Cardiac muscle cell (in vitro differentiated cells and primary cell): ENCODE measurements around the gene LRRC4C. TPM values are rescaled to one million over a fixed set of nuclear protein-coding genes. Genes with fewer than 3 reads are reported as not detected.

Source experiments
- DNase-seq, 2 donors: peaks; one replicate each; pipeline versions ENCODE4 v3.0.0 to v3.0.0-alpha.2; 2010 to 2017; ENCODE audit warnings: low read depth in 1 of 2, low spot score in 1 of 2
- H3K27ac ChIP-seq: fragments of 200-600 bp; sonication (generic); 2 replicates; pipeline ENCODE4 v1.5.1; 2016
- H3K27me3 ChIP-seq: fragments of 200-600 bp; sonication (generic); 2 replicates; pipeline ENCODE4 v1.6.0; 2016; ENCODE audit warnings: control low read depth
- H3K36me3 ChIP-seq: fragments of 200-600 bp; sonication (generic); 2 replicates; pipeline ENCODE4 v1.5.1; 2016; ENCODE audit warnings: control low read depth
- H3K4me1 ChIP-seq: fragments of 200-600 bp; sonication (generic); 2 replicates; pipeline ENCODE4 v1.8.1; 2017; ENCODE audit warnings: low read depth, mild to moderate bottlenecking, mixed run types
- H3K4me3 ChIP-seq: fragments of 200-600 bp; sonication (generic); 2 replicates; pipeline ENCODE4 v1.5.1; 2016; ENCODE audit warnings: mild to moderate bottlenecking
- H3K9me3 ChIP-seq: fragments of 200-600 bp; sonication (generic); 2 replicates; pipeline ENCODE4 v1.5.1; 2017; ENCODE audit warnings: low read depth, mild to moderate bottlenecking, control low read depth
- polyA plus RNA-seq: library from polyadenylated mRNA; unstranded; fragments of >200 nt; fragmentation: Nextera tagmentation; extraction: Ambion mirVana; gene quantifications from 2 replicates; pipeline ENCODE4 v1.2.1, GENCODE V29; 2016
- total RNA-seq: library from RNA; depleted of rRNA; stranded (reverse); fragments of >200 nt; gene quantifications from 2 replicates; pipeline ENCODE4 v1.2.3, GENCODE V29; 2016
- TF ChIP-seq, protein P1 (sequence below): IDR thresholded peaks from 2 replicates; pipeline ENCODE4 v1.5.1; 2012; ENCODE audit warnings: low read depth, mild to moderate bottlenecking, low read length

LRRC4C gene
- total and polyA plus RNA-seq, 2 experiments from 2014 or later, result 0.66 to 0.77 TPM

DNA sequence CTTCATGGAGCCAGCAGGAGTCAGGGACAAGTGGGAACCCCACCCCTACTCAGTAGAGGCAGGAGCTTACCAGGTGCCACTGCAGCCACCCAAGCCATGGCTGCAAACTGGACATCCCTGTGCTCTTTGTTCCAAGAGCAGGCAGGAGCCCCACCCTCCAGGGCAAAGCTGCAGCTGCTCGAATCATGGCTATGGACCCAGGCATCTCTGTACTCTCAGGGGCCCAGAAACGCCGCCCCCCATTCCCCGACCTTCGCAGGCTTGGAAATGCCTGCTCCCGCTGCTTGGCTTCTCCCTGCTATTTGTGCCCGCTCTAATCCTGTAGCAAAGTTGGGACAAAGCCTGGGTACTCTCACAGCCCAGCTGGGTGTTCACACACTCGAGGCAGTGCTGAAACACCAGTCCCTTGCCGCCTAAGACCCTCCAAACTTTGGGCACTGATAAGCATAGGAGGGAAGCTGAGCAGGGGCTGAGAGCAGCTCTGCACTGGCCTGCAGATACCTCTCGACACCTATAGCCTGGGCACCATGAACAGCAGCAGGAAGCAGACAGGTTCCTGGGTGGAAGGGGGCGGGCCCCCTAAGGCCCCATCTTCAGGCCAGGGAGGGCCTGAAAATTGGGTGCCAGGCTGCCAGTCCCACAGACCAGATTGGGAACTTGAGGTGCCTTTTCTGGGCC, 402.4 kb downstream of the LRRC4C start:
- Histone ChIP-seq H3K27me3 (no peaks in the 10 kb centered on the region), H3K4me1 (no peaks in the 10 kb centered on the region), H3K27ac (no peak overlapping the region), H3K4me3 (no peak overlapping the region), H3K9me3 (no peaks in the 10 kb centered on the region), H3K36me3 (no peaks in the 10 kb centered on the region)
- TF ChIP-seq, protein P1, sequence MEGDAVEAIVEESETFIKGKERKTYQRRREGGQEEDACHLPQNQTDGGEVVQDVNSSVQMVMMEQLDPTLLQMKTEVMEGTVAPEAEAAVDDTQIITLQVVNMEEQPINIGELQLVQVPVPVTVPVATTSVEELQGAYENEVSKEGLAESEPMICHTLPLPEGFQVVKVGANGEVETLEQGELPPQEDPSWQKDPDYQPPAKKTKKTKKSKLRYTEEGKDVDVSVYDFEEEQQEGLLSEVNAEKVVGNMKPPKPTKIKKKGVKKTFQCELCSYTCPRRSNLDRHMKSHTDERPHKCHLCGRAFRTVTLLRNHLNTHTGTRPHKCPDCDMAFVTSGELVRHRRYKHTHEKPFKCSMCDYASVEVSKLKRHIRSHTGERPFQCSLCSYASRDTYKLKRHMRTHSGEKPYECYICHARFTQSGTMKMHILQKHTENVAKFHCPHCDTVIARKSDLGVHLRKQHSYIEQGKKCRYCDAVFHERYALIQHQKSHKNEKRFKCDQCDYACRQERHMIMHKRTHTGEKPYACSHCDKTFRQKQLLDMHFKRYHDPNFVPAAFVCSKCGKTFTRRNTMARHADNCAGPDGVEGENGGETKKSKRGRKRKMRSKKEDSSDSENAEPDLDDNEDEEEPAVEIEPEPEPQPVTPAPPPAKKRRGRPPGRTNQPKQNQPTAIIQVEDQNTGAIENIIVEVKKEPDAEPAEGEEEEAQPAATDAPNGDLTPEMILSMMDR, result no peak
- no peak for DNase-seq

DNA sequence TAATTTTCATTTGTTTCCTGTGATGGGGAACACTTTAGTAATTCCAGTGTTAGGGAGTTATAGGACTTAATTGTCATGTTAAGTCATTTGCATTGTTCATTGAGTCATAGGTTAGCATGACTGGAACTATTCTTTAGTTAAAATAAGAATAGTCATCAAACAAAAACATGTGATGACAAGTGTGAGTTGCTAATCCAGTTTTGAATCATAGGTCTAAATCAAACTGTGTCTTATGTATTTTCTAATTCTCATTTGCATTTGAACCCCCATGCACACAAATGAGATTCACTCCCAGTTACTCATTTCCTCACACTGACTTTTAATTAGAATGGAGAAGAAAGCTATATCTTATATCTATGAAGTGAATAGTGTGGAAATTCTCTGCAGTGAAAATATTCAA, 405.6 kb downstream of the LRRC4C start:
- DNase-seq, result no peak
- H3K4me3 ChIP-seq, result no peak overlapping the region
- TF ChIP-seq, protein P1, result no peak
- no peaks in the 10 kb centered on the region for H3K9me3 ChIP-seq
- no peaks in the 10 kb centered on the region for H3K4me1 ChIP-seq
- no peaks in the 10 kb centered on the region for H3K36me3 ChIP-seq
- no peak overlapping the region for H3K27ac ChIP-seq
- H3K27me3 ChIP-seq, result no peaks in the 10 kb centered on the region

- Histone ChIP-seq H3K9me3 (no peaks in the 10 kb centered on the region), H3K27me3 (no peaks in the 10 kb centered on the region), H3K36me3 (no peaks in the 10 kb centered on the region), H3K27ac (no peak overlapping the region), H3K4me1 (no peaks in the 10 kb centered on the region), H3K4me3 (no peak overlapping the region)
- DNase-seq, result no peak
- TF ChIP-seq, protein P1, result no peak
Observed at GRCh38 chr11:41051919-41052635, 407.4 kb downstream of the LRRC4C start.

GRCh38 chr11:41050791-41051190, 408.7 kb downstream of the LRRC4C start:
- Histone ChIP-seq H3K9me3 (no peaks in the 10 kb centered on the region), H3K4me1 (no peaks in the 10 kb centered on the region), H3K27ac (no peak overlapping the region), H3K27me3 (no peaks in the 10 kb centered on the region), H3K36me3 (no peaks in the 10 kb centered on the region), H3K4me3 (no peak overlapping the region)
- TF ChIP-seq, protein P1, result no peak
- DNase-seq, result no peak

DNA sequence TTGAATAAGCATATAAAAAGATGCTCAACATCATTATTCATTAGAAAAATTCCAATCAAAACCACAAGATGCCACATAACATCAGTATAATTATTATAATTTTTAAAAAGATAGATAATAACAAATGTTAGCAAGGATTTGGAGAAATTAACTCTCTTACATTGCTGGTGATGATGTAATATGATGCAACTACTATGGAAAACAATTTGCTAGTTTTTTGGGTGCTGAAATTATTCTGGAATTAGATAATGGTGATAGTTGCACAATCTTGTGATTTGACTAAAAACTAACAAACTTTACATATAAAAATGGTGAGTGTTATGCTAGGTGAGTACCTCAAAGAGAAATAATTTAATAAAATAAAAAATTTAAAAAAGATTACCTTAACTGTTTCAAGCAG, 412.2 kb downstream of the LRRC4C start:
- DNase-seq, result no peak
- TF ChIP-seq, protein P1, result no peak
- no peaks in the 10 kb centered on the region for H3K4me1 ChIP-seq
- H3K36me3 ChIP-seq, result no peaks in the 10 kb centered on the region
- no peak overlapping the region for H3K4me3 ChIP-seq
- H3K9me3 ChIP-seq, result no peaks in the 10 kb centered on the region
- H3K27me3 ChIP-seq, result no peaks in the 10 kb centered on the region
- H3K27ac ChIP-seq, result no peak overlapping the region
